ENCODE data around the gene SLC22A5.
"Not testable (repeated sequence)": the region's sequence is repeated elsewhere in the genome, so short reads cannot be mapped to it uniquely, and the experiment has no call there.

The SLC22A5 gene

DNA sequence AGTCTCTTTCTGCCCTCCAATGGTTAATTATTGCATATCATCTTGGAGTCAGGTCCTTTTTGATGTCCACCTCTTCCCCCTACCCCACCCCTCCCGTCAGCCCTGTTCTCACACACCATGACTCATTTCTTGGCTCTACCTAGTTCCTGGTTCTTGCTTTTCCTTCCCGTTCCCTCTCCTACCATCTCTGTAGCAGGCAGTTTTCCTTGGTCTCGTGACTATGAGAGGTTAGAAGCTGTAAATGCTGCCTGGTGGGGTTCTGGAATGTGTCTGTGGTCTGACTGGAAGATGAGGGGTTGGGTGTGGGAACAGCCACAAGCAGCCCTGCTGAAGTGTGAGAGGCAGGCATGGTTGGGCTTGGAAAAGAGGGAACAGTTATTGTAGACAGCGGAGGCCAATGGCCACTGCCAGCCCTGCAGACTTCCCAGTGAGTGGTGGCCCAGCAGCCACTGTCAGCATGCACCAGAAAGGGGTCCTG lies 18.2 kb downstream of the SLC22A5 start:
- no peak for DNase-seq (ENCODE audit: low read depth in 1 of 2, low spot score in 1 of 2)

DNA sequence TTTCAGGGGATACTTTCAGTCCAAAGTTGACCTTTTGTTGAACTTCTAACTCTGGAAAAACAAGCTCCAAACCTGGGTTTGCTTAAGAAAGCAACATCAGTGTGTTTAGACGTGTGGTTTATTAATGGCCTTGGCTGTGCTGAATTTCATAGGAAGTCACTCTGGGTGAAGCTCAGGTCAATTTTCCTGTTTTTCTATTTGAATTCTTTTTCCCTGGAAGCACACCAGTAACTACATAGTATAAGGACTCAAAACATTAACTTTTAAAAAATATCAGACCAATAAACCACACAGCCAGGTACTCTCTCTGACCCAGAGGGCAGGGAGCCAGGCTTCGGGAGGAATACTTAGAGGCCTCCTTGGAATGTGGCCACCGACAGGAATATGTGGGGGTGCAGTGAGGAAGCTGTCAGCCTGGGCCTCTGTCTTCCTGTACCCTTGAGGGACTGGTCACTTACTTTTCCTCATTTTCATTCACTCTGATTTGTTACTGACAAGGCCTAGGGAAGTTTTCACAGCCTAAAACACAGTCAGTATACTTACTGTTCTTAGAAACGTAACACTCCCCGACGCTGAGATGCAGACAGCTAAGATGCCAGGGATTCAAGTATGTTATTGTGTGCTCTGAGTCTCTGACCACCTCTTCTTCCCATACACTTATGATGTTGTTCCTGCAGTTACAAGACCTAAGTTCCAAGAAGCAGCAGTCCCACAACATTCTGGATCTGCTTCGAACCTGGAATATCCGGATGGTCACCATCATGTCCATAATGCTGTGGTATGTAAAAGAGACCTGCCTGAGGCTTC lies 18.9 kb downstream of the SLC22A5 start:
- DNase-seq (ENCODE audit: low read depth in 1 of 2, low spot score in 1 of 2), result no peak

GRCh38 chr5:132389051-132389331 lies 19.5 kb downstream of the SLC22A5 start:
- DNase-seq (ENCODE audit: low read depth in 1 of 2, low spot score in 1 of 2), result no peak

DNA sequence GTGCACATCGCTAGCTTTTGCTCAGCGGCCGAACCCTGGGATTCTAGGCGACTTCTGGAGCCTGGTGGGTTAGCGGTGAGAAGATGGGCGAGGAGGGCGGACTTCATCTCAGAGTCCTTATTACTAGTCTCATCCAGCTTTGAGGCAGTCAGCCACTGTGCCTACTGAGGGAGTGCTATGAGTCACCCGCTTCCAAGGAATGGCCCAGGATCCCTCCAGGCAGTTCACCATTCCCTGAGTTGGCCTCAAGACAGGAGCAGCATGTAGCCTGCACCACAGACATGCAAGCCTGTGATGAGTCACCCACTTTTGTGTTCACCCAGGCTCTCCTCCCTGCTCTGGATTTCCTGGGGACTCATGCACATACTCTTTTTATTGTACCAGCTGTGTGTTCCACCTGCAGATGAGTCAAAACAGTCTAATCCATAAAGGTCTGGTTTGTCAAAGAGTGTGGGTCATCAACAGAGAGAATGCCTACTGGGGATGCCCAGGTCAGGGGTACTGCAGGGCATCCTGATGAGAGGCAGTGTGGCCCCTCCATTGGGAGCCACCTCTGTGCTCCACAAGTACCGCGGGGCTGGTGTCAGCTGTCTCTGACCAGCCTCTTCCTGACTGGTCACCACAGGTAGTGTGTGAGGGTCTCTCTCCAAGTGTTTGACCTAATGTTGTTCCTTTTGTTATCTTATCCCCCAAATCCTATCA lies 20.2 kb downstream of the SLC22A5 start:
- DNase-seq (ENCODE audit: low read depth in 1 of 2, low spot score in 1 of 2), result peak in 1 of 2 donors; percentile 32

DNA sequence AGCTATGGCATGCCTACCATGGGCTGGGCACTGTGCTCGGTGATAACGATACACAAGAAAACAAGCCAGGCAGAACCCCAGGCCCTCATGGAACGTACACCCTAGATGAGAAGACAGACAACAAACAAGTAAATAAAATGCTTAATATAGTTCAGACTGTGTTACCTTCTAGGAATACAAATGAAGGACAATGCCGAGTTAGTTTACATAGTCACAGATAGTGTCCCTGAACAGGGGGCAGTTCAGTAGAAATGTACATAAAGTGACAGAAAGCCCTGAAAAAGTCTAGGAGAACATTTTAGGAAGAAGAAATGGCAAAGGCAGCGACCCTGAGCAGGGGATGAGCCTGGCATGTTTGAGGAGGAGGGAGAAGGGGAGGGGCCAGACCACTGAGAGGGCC lies 21.7 kb downstream of the SLC22A5 start:
- DNase-seq (ENCODE audit: low read depth in 1 of 2, low spot score in 1 of 2), result no peak

DNA sequence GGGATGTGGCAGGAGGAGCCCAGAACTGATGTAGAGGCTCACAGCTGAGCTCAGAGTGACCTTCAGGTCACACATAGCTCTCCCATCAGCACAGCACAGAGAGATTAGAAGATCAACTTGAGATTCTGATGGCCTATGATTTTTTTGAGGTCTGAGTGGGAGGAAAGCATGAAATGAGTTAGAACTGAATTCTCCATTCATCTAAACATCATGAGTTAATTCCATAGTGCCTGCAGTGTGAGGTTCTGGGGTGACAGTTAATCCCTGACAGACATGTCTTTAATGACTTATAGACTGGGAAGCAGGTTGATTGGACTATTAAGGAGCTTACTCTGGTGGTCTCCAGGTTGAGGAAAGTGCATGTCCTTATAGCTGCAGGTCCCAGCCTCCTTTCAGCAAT lies 22.4 kb downstream of the SLC22A5 start:
- no peak for DNase-seq (ENCODE audit: low read depth in 1 of 2, low spot score in 1 of 2)

DNA sequence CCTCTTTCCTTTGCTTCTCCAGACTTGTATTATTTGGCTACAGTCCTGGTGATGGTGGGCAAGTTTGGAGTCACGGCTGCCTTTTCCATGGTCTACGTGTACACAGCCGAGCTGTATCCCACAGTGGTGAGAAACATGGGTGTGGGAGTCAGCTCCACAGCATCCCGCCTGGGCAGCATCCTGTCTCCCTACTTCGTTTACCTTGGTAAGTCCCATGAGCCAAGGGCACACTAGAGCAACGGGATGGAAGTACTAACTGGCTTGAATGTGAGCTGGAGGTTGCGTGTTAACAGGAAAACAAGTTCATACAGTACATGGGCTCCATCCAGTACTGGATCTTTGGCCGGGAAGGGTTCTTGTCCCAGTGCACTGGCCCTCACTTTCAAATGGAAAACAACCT lies 22.9 kb downstream of the SLC22A5 start:
- no peak for DNase-seq (ENCODE audit: low read depth in 1 of 2, low spot score in 1 of 2)

DNA sequence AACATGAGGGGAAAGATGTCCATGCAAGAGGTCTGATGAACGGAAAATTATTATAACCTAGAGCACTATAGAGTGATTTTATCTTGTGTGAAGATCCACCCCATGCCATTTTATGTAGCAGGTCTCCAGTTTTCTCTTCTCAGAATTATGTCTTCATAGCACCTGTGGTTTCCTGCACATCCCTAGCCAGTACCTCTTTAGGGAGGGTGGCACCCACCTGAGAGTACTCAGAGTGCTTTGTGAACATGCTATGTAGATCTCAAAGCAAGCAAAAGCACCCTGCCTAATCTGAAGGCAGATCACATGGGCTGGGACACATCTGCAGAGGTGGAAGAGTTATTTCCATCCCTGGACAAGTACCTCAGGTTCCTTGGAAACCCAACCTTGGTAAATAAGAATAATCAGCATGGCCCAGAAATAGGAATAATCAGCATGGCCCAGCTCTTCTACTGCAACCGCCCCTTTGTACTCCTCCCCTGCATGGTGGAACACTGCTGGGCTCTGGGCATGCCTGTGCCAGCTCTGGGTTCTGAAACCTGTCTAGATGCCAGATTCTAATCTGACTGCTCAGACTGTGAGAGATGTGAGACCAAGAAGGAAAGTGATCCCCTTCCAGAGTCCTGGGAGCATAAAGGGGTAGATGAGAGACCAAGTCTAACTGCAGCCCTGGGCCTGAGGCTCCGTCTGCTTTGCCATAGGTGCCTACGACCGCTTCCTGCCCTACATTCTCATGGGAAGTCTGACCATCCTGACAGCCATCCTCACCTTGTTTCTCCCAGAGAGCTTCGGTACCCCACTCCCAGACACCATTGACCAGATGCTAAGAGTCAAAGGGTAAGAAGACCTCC lies 23.7 kb downstream of the SLC22A5 start:
- DNase-seq (ENCODE audit: low read depth in 1 of 2, low spot score in 1 of 2), result no peak

GRCh38 chr5:132394667-132395259 lies 25.3 kb downstream of the SLC22A5 start:
- no peak for DNase-seq (ENCODE audit: low read depth in 1 of 2, low spot score in 1 of 2)

DNA sequence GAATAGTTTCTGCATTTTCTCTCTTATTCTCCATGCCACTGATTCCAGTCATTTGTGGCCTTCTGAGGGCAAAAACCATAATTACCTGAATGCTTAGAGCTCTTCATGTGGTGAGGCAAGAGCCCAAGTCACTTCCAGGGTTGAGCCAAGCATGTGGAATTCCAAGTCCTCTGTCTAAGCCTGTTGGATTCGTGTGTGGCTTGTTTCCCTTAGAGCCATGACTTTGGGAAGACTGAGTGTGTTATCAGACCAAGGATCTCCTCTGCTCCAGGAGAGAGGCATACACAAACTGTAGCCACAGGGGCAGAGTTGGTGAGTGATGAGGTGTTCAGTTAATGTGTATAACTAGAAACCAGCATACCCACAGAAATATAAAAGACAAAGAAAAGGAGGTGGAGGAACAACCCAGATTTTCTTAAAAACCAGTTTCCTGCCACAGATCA lies 27.1 kb downstream of the SLC22A5 start:
- no peak for DNase-seq (ENCODE audit: low read depth in 1 of 2, low spot score in 1 of 2)

DNA sequence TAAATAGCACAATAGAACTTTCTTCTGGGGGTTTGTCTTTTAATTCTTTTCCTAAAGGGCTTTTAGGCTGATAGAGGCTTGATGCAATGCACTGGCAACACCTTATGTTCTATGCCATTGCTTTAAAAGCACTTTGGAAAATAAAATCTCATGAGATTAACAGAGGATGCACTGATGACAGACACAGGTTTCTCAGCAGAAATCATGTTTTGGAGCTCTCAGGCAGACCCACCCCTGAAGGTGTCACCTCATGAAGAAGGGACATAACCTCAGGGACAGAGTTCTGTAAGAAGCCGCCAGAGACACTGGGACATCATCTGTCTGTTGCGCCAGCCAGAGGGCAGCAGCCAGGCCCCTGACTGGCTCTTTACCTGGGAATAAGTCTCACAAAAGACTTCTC lies 27.7 kb downstream of the SLC22A5 start:
- DNase-seq (ENCODE audit: low read depth in 1 of 2, low spot score in 1 of 2), result no peak

GRCh38 chr5:132397936-132398675 lies 28.6 kb downstream of the SLC22A5 start:
- DNase-seq (ENCODE audit: low read depth in 1 of 2, low spot score in 1 of 2), result not testable (repeated sequence)

DNA sequence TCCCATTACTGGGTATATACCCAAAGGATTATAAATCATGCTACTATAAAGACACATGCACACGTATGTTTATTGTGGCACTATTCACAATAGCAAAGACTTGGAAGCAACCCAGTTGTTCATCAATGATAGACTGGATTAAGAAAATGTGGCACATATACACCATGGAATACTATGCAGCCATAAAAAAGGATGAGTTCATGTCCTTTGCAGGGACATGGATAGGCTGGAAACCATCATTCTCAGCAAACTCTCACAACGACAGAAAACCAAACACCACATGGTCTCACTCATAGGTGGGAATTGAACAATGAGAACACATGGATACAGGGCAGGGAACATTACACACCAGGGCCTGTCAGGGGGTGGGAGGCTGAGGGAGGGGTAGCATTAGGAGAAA lies 34.5 kb downstream of the SLC22A5 start:
- DNase-seq (ENCODE audit: low read depth in 1 of 2, low spot score in 1 of 2), result not testable (repeated sequence)

DNA sequence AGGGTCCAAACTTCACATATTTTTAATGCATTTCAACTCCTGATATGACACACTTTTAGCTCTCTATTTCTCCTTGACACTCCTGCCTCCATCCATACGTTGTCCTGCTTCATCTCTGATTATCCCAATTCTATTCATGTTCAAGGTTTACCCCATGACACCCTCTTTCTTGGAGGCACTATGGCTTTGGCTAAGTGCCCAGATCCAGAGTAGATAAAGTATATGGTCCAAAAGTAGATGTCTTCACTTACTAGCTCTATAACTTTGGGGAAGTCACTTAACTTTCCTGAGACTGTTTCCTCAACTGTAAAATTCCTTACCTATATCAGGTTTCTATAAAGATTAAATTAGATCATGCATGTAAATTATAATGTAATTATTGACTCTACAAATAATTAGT lies 36.1 kb downstream of the SLC22A5 start:
- DNase-seq (ENCODE audit: low read depth in 1 of 2, low spot score in 1 of 2), result no peak

- no peak for DNase-seq (ENCODE audit: low read depth in 1 of 2, low spot score in 1 of 2)
Observed at GRCh38 chr5:132406144-132406783, 36.8 kb downstream of the SLC22A5 start.

DNA sequence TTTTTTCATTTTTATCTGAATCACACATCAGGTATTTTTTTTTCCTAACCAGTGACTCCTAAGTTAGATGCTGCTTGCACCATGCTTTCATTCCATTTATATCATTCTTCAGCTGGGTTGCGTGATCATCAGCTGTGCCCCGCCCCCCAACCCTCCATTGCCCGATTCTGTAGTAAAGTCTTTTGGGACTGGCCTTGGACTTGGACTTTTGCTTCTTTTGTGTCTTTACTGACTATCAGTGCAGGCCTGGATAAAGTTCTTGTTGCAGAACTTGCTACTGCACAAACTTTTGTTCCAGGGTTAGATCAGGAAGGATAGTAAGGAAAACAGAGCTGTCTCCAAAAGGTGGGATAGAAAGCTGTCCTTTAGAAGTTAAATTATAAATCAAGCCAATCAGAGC lies 38.5 kb downstream of the SLC22A5 start:
- DNase-seq (ENCODE audit: low read depth in 1 of 2, low spot score in 1 of 2), result no peak

DNA sequence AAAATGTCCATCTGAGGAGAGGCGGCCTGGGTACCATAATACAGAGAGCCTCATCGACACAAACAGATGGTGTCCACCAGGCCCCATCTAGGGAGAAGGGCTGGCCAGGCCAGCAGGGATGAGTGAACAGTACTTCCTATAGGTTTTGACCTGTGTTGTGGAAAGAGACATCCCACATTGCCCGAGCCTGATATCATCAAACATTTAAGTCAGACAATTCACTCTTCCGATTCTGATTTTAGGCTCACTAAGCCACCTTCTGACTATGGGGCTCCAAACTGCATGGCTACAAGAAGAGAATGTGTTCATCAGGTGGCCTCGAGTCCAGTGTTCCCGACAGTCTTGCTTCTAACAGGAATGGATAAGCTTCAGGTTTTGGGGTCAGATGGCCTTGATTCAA lies 38.9 kb downstream of the SLC22A5 start:
- DNase-seq (ENCODE audit: low read depth in 1 of 2, low spot score in 1 of 2), result no peak

GRCh38 chr5:132408965-132409364 lies 39.5 kb downstream of the SLC22A5 start:
- DNase-seq (ENCODE audit: low read depth in 1 of 2, low spot score in 1 of 2), result no peak

GRCh38 chr5:132410451-132411303 lies 41.2 kb downstream of the SLC22A5 start:
- DNase-seq (ENCODE audit: low read depth in 1 of 2, low spot score in 1 of 2), result peak; percentile 81 to 82
